ENCODE measurements around the gene UNC45A. TPM values are rescaled to one million over a fixed set of nuclear protein-coding genes. Genes with fewer than 3 reads are reported as not detected.

Gene UNC45A
- total and polyA plus RNA-seq, 4 experiments from 2014 or later: 41.7 to 72.3 (median 70.0) TPM

- peaks cover 13 to 40% of the 10 kb centered on the region in 2 donors for H3K36me3 Mint-ChIP-seq
- H3K4me3 Mint-ChIP-seq: peak overlapping the region; percentile 79 to 92 (median 88)
- H3K27me3 Mint-ChIP-seq: no peaks in the 10 kb centered on the region
- no peaks in the 10 kb centered on the region for H3K9me3 ChIP-seq (ENCODE audit: control insufficient read depth in 1 of 2, low read length in 2 of 2)
- peak overlapping the region; percentile 90 to 98 for H3K4me3 ChIP-seq (ENCODE audit: low read length in 2 of 2)
- DNase-seq: no peak
- H3K27ac Mint-ChIP-seq: peak overlapping the region in 5 of 7 donors; percentile 42 to 95 (median 82)
- H3K36me3 ChIP-seq (ENCODE audit: insufficient read depth, low read length): peaks cover 18% of the 10 kb centered on the region
- peaks cover 15% of the 10 kb centered on the region for H3K4me1 ChIP-seq (ENCODE audit: insufficient read depth, low read length)
- ChIA-PET CTCF (ENCODE audit: partially characterized antibody) (interaction anchor here (1.0 to 11.2 kb wide), 21 partner anchors 8 to 316 kb away, joined by 3 to 155 read pairs (median 7); partner anchors contain the start of genes HDDC3, MAN2A2, UNC45A and VPS33B), POLR2A (ENCODE audit: partially characterized antibody) (interaction anchor here (0.8 to 7.8 kb wide), 4 partner anchors 13 to 77 kb away, joined by 3 to 130 read pairs (median 8); partner anchors contain the start of genes HDDC3 and UNC45A)
- intact Hi-C loops (cut with micrococcal nuclease): loop anchor here (1.0 to 2.0 kb wide), 6 partner anchors 20 to 316 kb away; partner anchors contain the start of genes UNC45A and VPS33B
- peaks cover 0 to 4% (median 0%) of the 10 kb centered on the region in 8 donors for H3K9me3 Mint-ChIP-seq
- peak overlapping the region; percentile 1 for H3K27ac ChIP-seq (ENCODE audit: low read depth, low read length)
- peaks cover 6 to 26% (median 18%) of the 10 kb centered on the region in 4 donors for H3K4me1 Mint-ChIP-seq
- H3K27me3 ChIP-seq (ENCODE audit: insufficient read depth, low read length): no peaks in the 10 kb centered on the region
These were observed 20.7 kb downstream of the UNC45A start for GRCh38 chr15:90955624-90956273.

- Mint-ChIP-seq H3K4me1 (peaks cover 6 to 26% (median 18%) of the 10 kb centered on the region in 4 donors), H3K27ac (peak overlapping the region in 5 of 7 donors; percentile 37 to 86 (median 75)), H3K27me3 (no peaks in the 10 kb centered on the region), H3K4me3 (peak overlapping the region; percentile 58 to 89 (median 63)), H3K9me3 (peaks cover 0 to 4% (median 0%) of the 10 kb centered on the region in 8 donors), H3K36me3 (peaks cover 20 to 42% of the 10 kb centered on the region in 2 donors)
- Histone ChIP-seq H3K4me3 (ENCODE audit: low read length in 2 of 2) (no peak overlapping the region), H3K4me1 (ENCODE audit: insufficient read depth, low read length) (peaks cover 15% of the 10 kb centered on the region), H3K27ac (ENCODE audit: low read depth, low read length) (peak overlapping the region; percentile 1), H3K36me3 (ENCODE audit: insufficient read depth, low read length) (peaks cover 21% of the 10 kb centered on the region), H3K27me3 (ENCODE audit: insufficient read depth, low read length) (no peaks in the 10 kb centered on the region), H3K9me3 (ENCODE audit: control insufficient read depth in 1 of 2, low read length in 2 of 2) (no peaks in the 10 kb centered on the region)
- POLR2A ChIA-PET (ENCODE audit: partially characterized antibody): interaction anchor here (0.6 to 7.8 kb wide), 5 partner anchors 23 to 77 kb away, joined by 3 to 130 read pairs (median 5); partner anchors contain the start of genes HDDC3, UNC45A and VPS33B
- peak; percentile 27 to 51 (median 42) for DNase-seq
- intact Hi-C loops (cut with micrococcal nuclease): loop anchor here (1.0 to 2.0 kb wide), 3 partner anchors 76 to 315 kb away; no protein-coding TSS in a partner anchor
- CTCF ChIA-PET (ENCODE audit: partially characterized antibody): interaction anchor here (0.6 to 11.2 kb wide), 25 partner anchors 8 to 315 kb away, joined by 3 to 155 read pairs (median 5); partner anchors contain the start of genes HDDC3, MAN2A2, UNC45A and VPS33B
These were observed 21.4 kb downstream of the UNC45A start for GRCh38 chr15:90956274-90957030.

- no peaks in the 10 kb centered on the region for H3K27me3 ChIP-seq (ENCODE audit: insufficient read depth, low read length)
- POLR2A ChIA-PET (ENCODE audit: partially characterized antibody): interaction anchor here (0.6 to 7.8 kb wide), 5 partner anchors 24 to 76 kb away, joined by 3 to 130 read pairs (median 5); partner anchors contain the start of genes HDDC3, UNC45A and VPS33B
- no peak overlapping the region for H3K4me3 ChIP-seq (ENCODE audit: low read length in 2 of 2)
- Mint-ChIP-seq H3K4me1 (peaks cover 6 to 26% (median 18%) of the 10 kb centered on the region in 4 donors), H3K36me3 (peaks cover 22 to 42% of the 10 kb centered on the region in 2 donors), H3K4me3 (peak overlapping the region in 6 of 8 donors; percentile 40 to 72 (median 65)), H3K27ac (peak overlapping the region in 3 of 7 donors; percentile 53 to 92 (median 70)), H3K27me3 (no peaks in the 10 kb centered on the region), H3K9me3 (peaks cover 0 to 2% (median 0%) of the 10 kb centered on the region in 8 donors)
- H3K4me1 ChIP-seq (ENCODE audit: insufficient read depth, low read length): peaks cover 15% of the 10 kb centered on the region
- no peak overlapping the region for H3K27ac ChIP-seq (ENCODE audit: low read depth, low read length)
- H3K9me3 ChIP-seq (ENCODE audit: control insufficient read depth in 1 of 2, low read length in 2 of 2): no peaks in the 10 kb centered on the region
- H3K36me3 ChIP-seq (ENCODE audit: insufficient read depth, low read length): peaks cover 16% of the 10 kb centered on the region
- CTCF ChIA-PET (ENCODE audit: partially characterized antibody): interaction anchor here (0.6 to 11.2 kb wide), 21 partner anchors 9 to 314 kb away, joined by 3 to 155 read pairs (median 7); partner anchors contain the start of genes HDDC3, MAN2A2, UNC45A and VPS33B
- intact Hi-C loops (cut with micrococcal nuclease): loop anchor here (2.0 kb wide), 1 partner anchor 76 kb away; no protein-coding TSS in a partner anchor
- peak in 1 of 5 donors; percentile 48 for DNase-seq
These were observed 22.1 kb downstream of the UNC45A start for GRCh38 chr15:90957031-90957790.

- Histone ChIP-seq H3K36me3 (ENCODE audit: insufficient read depth, low read length) (peaks cover 14% of the 10 kb centered on the region), H3K4me1 (ENCODE audit: insufficient read depth, low read length) (peaks cover 15% of the 10 kb centered on the region), H3K27ac (ENCODE audit: low read depth, low read length) (no peak overlapping the region), H3K4me3 (ENCODE audit: low read length in 2 of 2) (no peak overlapping the region), H3K9me3 (ENCODE audit: control insufficient read depth in 1 of 2, low read length in 2 of 2) (no peaks in the 10 kb centered on the region), H3K27me3 (ENCODE audit: insufficient read depth, low read length) (no peaks in the 10 kb centered on the region)
- ChIA-PET CTCF (ENCODE audit: partially characterized antibody) (interaction anchor here (0.7 to 11.2 kb wide), 16 partner anchors 10 to 638 kb away, joined by 3 to 155 read pairs (median 8); partner anchors contain the start of genes HDDC3, MAN2A2, UNC45A and VPS33B), POLR2A (ENCODE audit: partially characterized antibody) (interaction anchor here (0.8 to 7.8 kb wide), 3 partner anchors 8 to 64 kb away, joined by 3 to 130 read pairs (median 5); partner anchors contain the start of genes HDDC3, UNC45A and VPS33B)
- peaks cover 0 to 2% (median 0%) of the 10 kb centered on the region in 8 donors for H3K9me3 Mint-ChIP-seq
- peak overlapping the region in 6 of 8 donors; percentile 40 to 72 (median 65) for H3K4me3 Mint-ChIP-seq
- H3K4me1 Mint-ChIP-seq: peaks cover 6 to 26% (median 18%) of the 10 kb centered on the region in 4 donors
- H3K27me3 Mint-ChIP-seq: no peaks in the 10 kb centered on the region
- intact Hi-C loops (cut with micrococcal nuclease): loop anchor here (2.0 kb wide), 1 partner anchor 75 kb away; no protein-coding TSS in a partner anchor
- peak overlapping the region in 2 of 7 donors; percentile 70 to 92 for H3K27ac Mint-ChIP-seq
- DNase-seq: no peak
- peaks cover 24 to 39% of the 10 kb centered on the region in 2 donors for H3K36me3 Mint-ChIP-seq
These were observed 22.7 kb downstream of the UNC45A start for GRCh38 chr15:90957791-90958190.

GRCh38 chr15:90959028-90959595, 24.0 kb downstream of the UNC45A start:
- no peak for DNase-seq
- Histone ChIP-seq H3K27me3 (ENCODE audit: insufficient read depth, low read length) (no peaks in the 10 kb centered on the region), H3K4me3 (ENCODE audit: low read length in 2 of 2) (no peak overlapping the region), H3K9me3 (ENCODE audit: control insufficient read depth in 1 of 2, low read length in 2 of 2) (no peaks in the 10 kb centered on the region), H3K4me1 (ENCODE audit: insufficient read depth, low read length) (peaks cover 15% of the 10 kb centered on the region), H3K27ac (ENCODE audit: low read depth, low read length) (no peak overlapping the region), H3K36me3 (ENCODE audit: insufficient read depth, low read length) (peaks cover 5% of the 10 kb centered on the region)
- H3K36me3 Mint-ChIP-seq: peaks cover 24 to 30% of the 10 kb centered on the region in 2 donors
- intact Hi-C loops (cut with micrococcal nuclease): no loop called here
- CTCF ChIA-PET (ENCODE audit: partially characterized antibody): interaction anchor here (0.9 to 11.2 kb wide), 8 partner anchors 9 to 639 kb away, joined by 3 to 155 read pairs (median 4); partner anchors contain the start of genes HDDC3 and UNC45A
- H3K27ac Mint-ChIP-seq: peak overlapping the region in 2 of 7 donors; percentile 62 to 65
- no peaks in the 10 kb centered on the region for H3K27me3 Mint-ChIP-seq
- H3K4me1 Mint-ChIP-seq: peaks cover 4 to 18% (median 15%) of the 10 kb centered on the region in 4 donors
- H3K9me3 Mint-ChIP-seq: peaks cover 0 to 2% (median 0%) of the 10 kb centered on the region in 8 donors
- no peak overlapping the region for H3K4me3 Mint-ChIP-seq
- POLR2A ChIA-PET (ENCODE audit: partially characterized antibody): no interaction called here
